Measurements from ENCODE around the gene ARHGAP42.
"Not testable (repeated sequence)": the region's sequence is repeated elsewhere in the genome, so short reads cannot be mapped to it uniquely, and the experiment has no call there.

ARHGAP42 gene

DNA sequence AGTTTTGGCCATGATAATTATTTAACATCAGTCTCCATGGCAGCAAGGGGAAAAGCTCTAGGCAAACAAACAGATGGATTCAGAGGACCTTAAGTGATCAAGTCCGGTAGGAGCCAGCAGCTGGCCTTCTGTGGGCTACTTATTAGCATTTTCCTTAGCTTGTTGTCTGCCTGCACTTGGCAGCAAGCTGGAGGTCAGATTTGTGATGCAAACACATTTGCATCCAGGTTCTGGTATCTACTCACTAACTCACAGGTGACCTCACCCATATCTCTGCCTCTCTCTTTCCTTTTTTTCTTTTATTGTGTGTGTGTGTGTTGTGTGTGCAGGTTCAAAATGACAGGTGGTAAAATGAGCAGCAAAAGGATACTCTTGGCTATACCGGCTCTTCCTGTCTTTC lies 32.3 kb downstream of the ARHGAP42 start:
- DNase-seq (ENCODE audit: low spot score), result peak; percentile 37

DNA sequence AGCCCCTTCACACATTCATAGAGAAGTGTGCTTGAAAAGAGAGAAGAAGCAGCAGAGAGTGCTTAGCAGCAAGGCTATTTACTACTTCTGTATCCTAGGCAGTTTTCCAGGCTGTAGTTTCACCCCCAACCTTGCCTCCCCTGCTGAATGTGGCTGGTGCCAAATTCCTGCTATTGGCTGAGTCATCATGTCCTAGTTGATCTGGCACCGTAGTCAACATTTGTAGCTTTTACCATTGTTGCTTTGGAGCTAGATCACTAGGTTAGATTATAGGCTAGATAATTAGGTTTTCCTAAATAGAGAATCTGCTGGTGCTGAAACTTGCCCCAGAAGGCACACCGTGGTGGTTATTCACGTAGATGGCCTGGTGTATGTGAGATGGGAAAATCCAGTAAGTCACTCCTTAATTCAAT lies 32.7 kb downstream of the ARHGAP42 start:
- peak; percentile 76 for DNase-seq (ENCODE audit: low spot score)

DNA sequence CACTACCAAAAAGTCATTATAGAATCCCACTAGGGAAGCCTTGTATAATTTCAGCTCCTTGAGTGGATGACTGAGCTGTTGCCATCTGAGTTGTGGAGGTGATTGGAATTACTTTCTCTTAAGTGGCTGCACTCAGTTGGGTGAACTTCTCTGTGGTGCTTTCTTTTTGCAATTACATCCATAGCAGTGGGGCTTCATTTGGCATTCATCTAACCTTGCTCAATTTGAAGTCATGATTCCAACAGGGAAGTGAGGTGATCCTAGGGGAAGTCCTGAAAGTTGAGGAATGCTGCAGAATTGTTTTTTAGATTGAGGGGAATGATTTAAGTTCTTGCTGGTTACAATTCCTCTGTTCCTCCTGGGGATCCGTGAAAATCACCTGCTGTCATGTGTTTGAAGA lies 39.6 kb downstream of the ARHGAP42 start:
- DNase-seq (ENCODE audit: low spot score), result no peak

DNA sequence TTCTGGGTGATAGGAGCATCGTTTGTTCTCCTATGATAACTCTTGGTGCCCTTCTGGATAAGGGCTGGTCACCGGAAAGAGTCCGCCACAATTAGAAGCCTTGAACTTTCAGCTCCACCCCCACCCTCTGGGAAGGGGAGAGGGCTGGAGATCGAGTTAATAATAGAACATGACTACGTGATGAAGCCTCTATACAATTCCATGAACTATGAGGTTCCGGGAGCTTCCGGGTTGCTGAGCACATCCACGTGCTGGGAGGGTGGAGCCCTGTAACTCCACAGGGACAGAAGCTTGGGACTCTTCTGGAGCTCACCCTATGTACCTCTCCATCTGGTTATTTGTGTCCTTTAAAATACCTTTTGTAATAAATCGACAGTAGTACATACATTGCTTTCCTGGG lies 40.3 kb downstream of the ARHGAP42 start:
- no peak for DNase-seq (ENCODE audit: low spot score)

DNA sequence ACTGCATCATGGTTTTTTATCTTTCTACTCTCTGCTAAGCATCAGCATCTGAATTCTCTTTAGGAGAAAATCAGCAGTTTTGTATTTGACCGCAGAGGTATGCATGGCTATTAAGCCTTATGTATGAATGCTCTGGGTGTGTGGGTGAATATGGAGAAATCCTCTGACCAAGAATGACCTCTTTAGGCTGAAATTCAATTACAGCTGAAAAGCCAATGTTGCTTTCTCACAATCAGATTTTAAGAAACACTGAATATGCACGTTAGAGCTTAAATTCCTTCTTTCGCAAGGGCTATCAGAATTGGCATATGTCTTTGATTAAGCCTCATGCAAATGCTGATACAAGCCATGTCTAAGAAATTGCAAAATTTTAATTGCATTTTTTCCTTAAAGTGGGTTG lies 43.2 kb downstream of the ARHGAP42 start:
- DNase-seq (ENCODE audit: low spot score), result peak; percentile 23

DNA sequence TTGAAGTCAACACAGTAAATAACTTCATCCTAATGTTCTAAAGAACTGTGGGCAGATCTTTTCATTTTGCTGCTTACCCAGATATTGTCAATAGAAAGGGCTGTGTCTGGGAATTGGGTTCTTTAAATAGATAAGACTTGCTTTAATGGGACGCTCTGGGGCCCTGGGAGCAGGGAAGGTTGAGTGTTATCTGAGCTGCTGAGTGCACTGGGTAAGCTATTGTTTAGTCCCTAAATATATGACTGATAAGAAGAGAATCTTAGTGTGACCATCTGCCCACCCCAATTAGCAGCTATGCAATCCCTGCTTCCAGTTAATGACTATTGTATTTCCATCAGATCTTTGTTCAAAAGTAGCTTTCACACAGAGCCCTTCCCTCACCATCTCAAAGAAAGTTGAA lies 44.4 kb downstream of the ARHGAP42 start:
- DNase-seq (ENCODE audit: low spot score), result peak; percentile 61

DNA sequence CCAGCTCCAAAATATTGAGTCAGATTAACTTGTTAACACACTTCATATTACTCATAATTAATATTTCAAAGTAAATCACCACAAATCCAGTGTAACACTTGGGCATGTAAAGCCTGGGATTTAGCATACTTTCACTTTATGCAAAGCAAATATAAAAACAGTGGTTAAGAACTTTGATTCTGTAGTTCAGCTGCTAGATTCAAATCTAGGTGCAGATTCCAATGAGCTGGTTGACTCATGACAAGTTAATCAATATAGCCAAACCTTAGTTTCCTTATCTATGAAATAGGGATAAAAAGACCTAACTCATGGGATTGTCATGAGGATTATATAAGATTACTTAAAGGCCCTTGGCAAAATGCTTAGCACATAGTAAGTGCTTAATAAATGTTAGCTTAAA lies 45.9 kb downstream of the ARHGAP42 start:
- no peak for DNase-seq (ENCODE audit: low spot score)

DNA sequence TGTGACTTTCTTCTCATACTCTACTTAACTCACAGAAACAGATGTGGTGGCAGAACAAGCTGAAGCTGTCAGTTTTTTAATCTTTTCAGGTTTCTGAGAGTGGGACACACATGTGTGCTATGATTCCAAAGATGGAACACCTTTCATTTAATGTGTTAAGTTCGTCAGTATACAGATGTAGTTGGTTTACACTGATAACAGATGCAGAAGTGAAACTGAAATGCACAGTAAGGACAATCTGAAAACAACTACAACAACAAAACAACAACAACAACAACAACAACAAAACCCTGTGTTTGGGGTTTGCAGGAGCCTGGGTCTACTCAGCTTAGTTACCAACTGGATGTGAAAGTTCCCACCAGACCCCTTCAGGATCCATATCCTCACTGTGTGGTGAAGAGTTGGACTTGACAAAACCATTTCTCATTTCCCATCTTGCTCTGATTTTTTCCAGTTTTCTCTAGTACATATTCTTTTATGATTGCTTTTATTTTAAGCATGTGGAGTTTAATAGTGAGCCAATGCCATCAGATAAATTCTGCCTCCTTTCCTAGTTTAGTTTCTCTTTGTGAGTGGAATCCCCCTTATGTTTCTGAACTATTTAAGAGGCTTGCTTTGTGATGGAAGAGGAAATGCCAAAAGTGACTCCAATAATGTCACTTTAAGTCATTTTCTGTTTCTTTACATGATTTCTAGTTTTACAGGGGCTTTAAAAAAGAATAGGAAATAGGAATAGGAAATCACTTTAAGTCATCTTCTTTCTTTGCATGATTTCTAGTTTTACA lies 47.8 kb downstream of the ARHGAP42 start:
- no peak for DNase-seq (ENCODE audit: low spot score)

DNA sequence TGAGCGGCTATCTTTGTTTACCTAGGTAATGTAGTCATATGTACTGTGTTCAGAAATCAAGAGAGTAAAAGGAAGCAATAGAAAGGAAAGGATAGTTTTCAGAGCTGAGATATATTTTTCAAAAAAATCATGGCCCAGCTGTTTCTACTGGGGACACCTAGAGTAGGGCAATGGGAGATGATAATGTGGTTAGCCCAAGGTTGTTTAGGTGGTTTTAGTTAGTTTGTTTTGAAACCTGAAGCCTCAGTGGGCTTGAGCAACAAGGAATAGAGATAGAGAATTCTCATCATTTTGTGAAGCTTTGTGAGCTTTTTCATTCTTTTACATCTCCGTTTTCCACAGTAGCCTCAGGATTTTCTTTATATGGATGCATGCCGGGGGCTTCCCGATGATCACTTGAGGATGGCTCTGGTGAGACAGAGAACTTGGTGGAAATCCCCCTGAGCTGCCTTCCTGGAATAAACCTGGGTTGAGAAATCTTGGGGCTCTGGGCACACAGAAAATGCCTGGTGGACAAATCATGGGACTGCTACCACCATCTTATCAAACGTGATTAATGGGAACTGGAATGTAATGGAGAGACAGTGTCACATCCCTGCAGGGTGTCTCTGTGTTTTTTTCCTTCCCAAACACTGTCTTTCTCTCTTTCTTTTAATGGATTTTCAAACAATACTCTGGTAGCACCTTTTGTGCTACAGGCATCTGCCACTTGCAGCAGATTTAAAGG lies 49.0 kb downstream of the ARHGAP42 start:
- DNase-seq (ENCODE audit: low spot score), result no peak

DNA sequence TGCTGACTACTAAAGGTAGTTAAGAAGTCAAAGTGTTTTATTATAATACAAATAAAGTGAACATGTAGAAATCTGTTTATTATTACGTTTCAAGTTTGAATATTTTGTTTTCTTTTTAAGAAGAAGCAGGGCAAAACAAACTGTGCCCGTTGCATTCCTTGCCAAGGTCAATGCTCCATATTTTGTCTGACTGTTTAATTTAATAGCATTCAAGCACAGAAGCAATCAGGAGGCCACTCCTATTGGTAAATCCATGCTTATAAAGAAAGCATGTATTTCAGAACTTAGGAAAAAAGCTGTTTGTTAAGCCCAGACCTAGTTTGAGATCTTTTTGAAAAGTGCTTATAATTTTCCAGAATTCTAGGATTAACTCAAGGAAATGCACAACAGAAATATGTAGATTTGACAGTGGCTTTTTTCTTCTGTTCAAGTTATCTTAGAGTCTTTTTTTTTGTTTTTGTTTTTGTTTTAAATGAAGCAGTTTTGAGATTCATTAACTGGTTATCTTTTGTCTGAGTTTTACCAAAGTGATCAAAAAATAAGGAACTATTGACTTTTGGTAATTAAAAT lies 51.7 kb downstream of the ARHGAP42 start:
- no peak for DNase-seq (ENCODE audit: low spot score)

DNA sequence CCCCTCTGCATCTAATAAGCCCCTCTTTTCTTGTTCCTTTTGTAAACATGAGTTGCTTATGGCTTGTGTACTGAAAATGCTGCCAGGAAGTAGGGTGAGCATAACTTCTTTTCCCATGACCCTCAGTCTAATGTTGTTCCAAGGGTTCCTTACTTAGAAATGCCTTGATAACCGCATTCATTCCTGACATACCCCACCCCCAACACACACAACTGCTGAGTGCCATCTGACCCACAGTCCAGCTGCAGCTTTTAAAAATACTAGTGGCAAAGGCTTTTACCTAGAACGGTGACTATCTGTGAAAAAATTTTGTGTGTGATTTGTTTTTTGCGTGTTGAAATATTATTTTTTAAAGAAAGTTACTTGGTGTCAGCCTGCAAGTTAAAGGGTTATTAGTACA lies 52.6 kb downstream of the ARHGAP42 start:
- DNase-seq (ENCODE audit: low spot score), result peak; percentile 51

DNA sequence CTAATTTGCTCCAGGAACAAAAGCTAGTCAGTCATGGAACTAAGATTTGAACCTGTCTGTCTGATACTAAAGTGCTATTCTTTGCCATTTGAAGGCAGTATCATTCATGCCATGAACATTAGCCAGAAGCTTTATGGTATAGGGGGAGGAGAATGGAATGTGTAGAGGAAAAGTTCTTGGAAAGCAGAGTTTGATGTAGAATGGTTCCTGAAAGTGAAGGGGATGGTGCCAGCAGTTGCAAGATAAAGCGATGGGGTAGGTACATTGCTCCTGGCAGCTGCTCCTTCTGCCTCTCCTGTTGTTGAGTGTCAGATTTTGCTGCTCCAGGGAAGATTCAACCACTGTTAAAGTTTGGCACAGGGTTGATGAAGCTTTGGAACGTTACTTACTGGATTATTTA lies 53.4 kb downstream of the ARHGAP42 start:
- no peak for DNase-seq (ENCODE audit: low spot score)

DNA sequence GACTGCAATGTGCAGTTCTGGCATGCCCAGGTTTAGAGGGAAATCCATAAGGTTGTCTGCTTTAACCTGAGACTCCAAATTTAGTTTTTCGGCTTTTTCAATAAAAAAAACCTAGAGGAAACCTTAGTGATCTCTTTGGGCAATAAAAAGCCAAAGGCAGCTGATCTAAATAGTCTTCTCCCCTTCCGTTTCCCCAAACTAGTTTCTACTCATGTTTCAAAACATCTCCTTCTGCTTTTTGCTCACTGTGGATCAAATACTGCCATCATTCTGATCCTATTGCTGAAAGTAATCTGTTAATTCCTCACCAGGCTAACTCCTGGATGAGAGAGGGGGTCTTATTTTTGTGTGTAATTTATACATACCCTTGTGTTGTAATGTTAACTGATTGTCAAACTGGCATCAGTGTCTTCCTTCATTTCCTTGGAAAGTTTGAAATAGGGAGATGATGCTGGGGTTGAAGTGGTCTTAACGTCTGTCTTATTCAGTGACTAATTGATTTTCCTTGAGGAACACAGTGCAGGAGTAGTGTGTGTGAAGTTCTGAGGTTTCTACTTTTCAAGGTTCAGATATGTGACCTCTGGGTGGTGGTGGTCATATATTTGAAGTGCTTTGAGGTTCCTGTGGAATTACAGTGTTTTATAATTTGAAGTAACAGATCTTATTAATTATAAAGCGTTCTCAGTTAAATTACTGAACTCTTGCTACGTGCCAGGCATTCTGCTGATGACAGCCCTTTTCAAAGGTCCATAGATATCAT lies 55.0 kb downstream of the ARHGAP42 start:
- DNase-seq (ENCODE audit: low spot score), result no peak

DNA sequence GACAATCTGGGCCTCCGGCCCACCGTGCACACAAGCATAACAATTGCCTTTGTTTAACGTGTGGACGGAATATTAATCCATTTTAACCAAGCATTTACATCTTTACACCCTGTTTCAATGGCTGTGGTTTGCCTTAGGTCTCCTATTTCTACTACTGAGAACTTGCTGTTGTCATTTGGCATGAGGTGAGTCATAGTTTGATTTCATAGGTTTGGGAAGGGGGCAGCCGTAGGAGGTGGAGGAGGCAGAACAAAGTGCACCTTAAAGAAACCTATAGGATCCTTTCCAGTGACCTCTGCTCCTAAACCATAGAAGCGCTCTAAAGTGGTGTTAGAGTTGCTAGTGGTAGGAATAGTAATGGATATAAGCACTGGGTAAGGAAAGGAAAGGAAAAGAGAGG lies 59.4 kb downstream of the ARHGAP42 start:
- DNase-seq (ENCODE audit: low spot score), result no peak

DNA sequence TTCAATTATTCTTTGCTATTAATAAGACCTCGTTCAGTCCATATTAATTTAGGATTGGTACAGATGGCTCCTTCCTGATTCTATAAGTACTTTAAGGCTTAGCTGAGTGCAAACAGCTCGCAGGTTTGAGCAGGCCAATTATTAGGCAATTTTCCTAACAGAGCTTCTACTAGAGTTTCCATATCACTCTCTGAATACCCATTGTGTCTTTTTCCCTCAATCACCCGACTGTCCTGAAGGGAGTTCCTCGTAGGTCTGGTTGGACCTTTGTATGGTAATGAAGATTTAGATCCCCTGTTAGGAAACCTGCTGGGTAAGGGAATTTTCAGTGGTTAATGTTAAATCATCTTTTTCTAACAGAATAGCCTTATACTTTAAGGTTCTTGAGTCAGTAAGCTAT lies 61.1 kb downstream of the ARHGAP42 start:
- DNase-seq (ENCODE audit: low spot score), result no peak

DNA sequence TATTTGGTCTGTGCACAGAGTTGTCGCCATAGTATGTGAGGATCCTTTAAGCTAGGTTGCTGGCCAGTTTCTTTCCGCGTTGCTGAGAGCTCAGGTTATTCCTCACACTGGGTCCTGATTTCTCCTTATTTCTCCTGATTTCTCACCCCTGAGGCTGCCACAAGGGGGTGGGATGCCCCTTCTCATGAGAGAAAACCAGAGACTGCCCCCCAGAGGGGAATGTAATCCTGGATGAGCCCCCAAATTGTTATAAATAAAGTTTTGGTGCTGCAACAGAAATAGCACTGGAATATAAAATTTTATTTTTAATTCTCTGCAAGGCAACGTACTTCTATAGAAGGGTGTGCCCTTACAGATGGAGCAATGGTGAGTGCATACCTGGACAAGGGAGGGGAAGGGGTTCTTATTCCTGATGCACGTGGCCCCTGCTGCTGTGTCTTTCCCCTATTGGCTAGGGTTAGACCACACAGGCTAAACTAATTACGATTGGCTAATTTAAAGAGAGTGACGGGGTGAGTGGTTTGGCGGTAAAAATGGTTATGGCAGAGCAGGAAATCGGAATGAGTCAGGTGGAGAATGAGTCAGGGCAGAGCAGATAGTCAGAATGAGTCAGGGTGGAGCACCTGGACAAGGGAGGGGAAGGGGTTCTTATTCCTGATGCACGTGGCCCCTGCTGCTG lies 62.9 kb downstream of the ARHGAP42 start:
- DNase-seq (ENCODE audit: low spot score), result not testable (repeated sequence)

DNA sequence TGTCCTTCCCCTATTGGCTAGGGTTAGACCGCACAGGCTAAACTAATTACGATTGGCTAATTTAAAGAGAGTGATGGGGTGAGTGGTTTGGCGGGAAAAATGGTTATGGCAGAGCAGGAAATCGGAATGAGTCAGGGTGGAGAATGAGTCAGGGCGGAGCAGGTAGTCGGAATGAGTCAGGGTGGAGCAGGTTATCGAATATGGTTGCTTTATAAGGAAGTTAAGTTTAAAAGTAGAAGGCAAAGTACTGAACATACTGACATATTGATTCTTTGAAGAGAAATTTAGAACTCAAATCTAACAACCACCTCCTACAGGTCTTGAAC lies 63.4 kb downstream of the ARHGAP42 start:
- not testable (repeated sequence) for DNase-seq (ENCODE audit: low spot score)

DNA sequence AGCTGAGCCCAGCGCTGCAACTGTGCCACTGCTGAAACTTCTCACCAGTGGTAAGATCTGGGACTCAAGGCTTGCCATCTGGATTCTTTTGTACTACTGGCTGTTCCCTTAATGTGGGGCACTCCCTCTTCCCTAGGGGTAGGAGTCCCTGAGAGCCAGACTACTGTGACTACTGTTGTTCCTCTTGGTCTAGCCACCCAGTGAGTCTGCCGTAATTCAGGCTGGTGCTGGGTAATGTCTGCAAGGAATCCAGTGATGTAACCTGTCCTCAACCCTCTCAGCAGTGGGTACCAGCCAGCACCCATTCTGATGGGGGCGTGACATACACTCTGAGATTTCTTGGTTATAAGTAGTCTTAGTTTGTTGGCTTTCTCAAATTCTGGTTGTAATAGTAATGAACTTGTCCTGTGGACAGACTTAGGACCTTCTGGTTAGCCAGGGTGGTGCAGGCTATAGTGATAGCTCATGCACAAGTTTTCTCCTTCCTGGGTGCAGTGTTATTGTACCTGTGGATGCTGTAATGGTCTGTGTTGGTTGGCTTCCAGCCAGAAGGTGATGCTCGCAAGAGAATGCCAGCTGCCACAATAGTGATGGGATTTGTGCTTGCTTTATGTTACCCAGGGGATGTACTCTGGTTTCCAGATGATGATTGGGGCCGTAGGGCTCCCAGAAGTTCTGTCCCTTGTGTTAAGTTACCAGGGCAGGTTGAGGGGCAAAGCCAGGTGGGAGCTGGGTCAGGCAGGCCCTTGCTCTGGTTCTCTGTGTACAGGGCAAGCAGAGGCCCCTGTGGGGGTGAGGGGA lies 65.5 kb downstream of the ARHGAP42 start:
- no peak for DNase-seq (ENCODE audit: low spot score)

DNA sequence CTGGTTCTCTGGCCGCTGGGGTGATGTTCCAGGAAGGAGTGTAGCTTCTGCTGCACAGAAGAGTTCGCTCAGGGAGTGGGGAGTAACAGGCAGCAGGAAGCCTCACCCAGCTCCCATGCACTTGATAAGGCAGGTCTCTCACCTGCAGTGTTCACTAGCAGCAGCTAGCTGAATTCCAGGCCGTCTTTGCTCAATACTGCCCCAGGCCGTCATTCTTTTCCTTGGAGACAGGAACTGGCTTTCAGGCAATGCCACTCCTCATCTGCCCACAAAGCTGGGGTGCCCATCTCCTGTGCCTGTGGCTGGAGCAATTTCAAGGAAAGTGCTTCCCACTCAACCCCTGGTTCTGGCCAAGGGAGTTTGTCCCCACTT lies 66.1 kb downstream of the ARHGAP42 start:
- DNase-seq (ENCODE audit: low spot score), result no peak

DNA sequence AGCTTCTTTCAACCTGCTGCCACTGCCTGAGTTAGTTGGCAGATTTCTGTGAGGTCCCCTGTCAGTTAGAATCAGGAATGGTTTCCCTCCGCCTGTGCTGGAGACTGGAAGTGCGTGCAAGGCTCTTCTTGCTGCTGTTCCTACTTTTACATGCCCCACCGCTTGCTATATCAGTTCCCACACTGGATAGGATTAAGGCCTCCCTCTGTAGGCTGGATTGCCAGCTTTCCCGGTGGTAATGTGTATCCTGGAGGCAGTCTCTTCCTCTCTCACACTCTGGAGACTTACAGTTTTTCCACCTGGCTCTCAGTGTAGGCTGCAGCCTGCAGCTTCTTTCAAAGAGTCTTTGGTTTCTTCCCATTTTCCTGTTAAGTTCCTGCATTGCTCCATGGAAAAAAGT lies 66.5 kb downstream of the ARHGAP42 start:
- peak; percentile 14 for DNase-seq (ENCODE audit: low spot score)

DNA sequence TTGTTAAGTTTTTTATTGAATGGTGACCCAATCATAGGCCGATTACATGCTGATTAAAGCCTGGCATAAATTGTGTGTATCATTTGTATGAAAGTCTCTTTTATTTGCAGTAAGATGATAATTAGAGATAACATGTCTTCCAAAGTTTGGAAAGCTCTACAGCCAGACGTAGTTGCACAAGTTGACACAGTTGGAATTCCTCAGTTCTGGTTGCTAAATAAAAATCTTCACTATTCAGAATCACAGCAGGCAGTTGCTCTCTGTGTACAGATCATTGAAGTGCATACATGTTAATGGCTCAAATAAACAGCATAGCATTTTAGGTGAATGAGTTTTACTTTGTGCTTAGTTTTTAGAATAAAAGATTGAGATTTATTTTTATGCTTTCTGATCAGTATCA lies 69.5 kb downstream of the ARHGAP42 start:
- DNase-seq (ENCODE audit: low spot score), result no peak
